ENCODE results near the gene GALE.

The GALE gene

DNA sequence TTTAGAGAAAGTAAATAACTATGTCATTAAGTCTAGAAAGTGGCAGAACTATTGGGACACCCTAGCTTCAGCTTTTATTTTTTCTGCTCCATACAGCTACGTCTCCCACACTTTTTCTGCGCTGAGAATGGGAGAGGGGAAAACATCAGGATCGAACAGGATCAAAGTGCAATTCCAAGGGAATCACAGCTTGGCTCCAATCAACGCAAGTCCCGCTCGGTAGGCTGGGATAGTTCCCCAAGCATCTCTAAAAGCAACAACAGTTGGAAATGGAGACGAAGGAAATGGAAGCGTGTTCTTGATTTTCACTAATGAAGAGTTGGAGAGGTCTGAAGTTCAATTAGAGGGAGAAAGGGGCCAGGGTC is 24.1 kb upstream of the GALE start:
- H3K9me3 ChIP-seq (ENCODE audit: insufficient read depth, low read length), result no peaks in the 10 kb centered on the region
- no peak for DNase-seq (ENCODE audit: low read depth, low spot score)

DNA sequence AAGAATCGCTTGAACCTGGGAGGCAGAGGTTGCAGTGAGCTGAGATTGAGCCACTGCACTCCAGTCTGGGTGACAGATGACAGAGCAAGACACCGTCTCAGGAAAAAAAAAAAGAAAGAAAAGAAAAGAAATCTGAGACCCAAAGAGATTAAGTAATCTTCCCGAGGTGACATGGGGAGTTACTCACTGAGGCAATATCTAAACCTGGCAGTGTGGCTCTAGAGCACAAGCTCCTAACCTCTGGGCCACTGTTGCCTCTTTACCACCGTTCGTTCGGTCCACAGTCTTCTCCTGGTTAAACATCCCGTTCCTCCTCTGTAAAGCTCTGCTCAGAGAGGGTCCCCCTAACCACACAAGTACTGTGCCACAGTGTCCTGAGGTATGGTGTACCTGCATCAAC is 23.2 kb upstream of the GALE start:
- Histone ChIP-seq H3K27me3 (ENCODE audit: insufficient read depth, insufficient read length) (no peaks in the 10 kb centered on the region), H3K9ac (ENCODE audit: insufficient read length, low read depth) (no peak overlapping the region), H3K9me3 (ENCODE audit: insufficient read depth, low read length) (no peaks in the 10 kb centered on the region), H3K4me1 (ENCODE audit: insufficient read depth, insufficient read length) (peaks cover 2% of the 10 kb centered on the region), H3K4me3 (ENCODE audit: insufficient read length, low read depth) (no peak overlapping the region), H3K36me3 (ENCODE audit: insufficient read depth, insufficient read length, low read length) (no peaks in the 10 kb centered on the region)
- DNase-seq (ENCODE audit: low read depth, low spot score), result no peak
- TF ChIP-seq YY1 (IDR thresholded peaks at IDR 0.05; ENCODE audit: insufficient read depth, insufficient read length) (no peak), SUZ12 (IDR thresholded peaks at IDR 0.05; ENCODE audit: extremely low read depth, insufficient read depth, insufficient read length) (no peak), ZNF274 (IDR thresholded peaks at IDR 0.05; ENCODE audit: low read depth, low read length) (no peak)

More for the DNA sequence above, 24.1 kb upstream of the GALE start:
- Histone ChIP-seq H3K4me3 (ENCODE audit: insufficient read length, low read depth) (peak overlapping the region; percentile 97), H3K36me3 (ENCODE audit: insufficient read depth, insufficient read length, low read length) (no peaks in the 10 kb centered on the region), H3K4me1 (ENCODE audit: insufficient read depth, insufficient read length) (peaks cover 2% of the 10 kb centered on the region), H3K9ac (ENCODE audit: insufficient read length, low read depth) (peak overlapping the region; percentile 98), H3K27me3 (ENCODE audit: insufficient read depth, insufficient read length) (no peaks in the 10 kb centered on the region)
- no peak for TF ChIP-seq ZNF274 (IDR thresholded peaks at IDR 0.05; ENCODE audit: low read depth, low read length)
- no peak for TF ChIP-seq SUZ12 (IDR thresholded peaks at IDR 0.05; ENCODE audit: extremely low read depth, insufficient read depth, insufficient read length)
- no peak for TF ChIP-seq YY1 (IDR thresholded peaks at IDR 0.05; ENCODE audit: insufficient read depth, insufficient read length)

GRCh38 chr1:23817633-23818032 is 17.1 kb upstream of the GALE start:
- TF ChIP-seq ZNF274 (IDR thresholded peaks at IDR 0.05; ENCODE audit: low read depth, low read length), result no peak
- no peak for DNase-seq (ENCODE audit: low read depth, low spot score)
- H3K36me3 ChIP-seq (ENCODE audit: insufficient read depth, insufficient read length, low read length), result peaks cover 9% of the 10 kb centered on the region
- no peaks in the 10 kb centered on the region for H3K27me3 ChIP-seq (ENCODE audit: insufficient read depth, insufficient read length)
- H3K4me3 ChIP-seq (ENCODE audit: insufficient read length, low read depth), result no peak overlapping the region
- H3K9me3 ChIP-seq (ENCODE audit: insufficient read depth, low read length), result no peaks in the 10 kb centered on the region
- H3K9ac ChIP-seq (ENCODE audit: insufficient read length, low read depth), result no peak overlapping the region
- H3K4me1 ChIP-seq (ENCODE audit: insufficient read depth, insufficient read length), result peaks cover 3% of the 10 kb centered on the region

- H3K9ac ChIP-seq (ENCODE audit: insufficient read length, low read depth), result no peak overlapping the region
- H3K36me3 ChIP-seq (ENCODE audit: insufficient read depth, insufficient read length, low read length), result peaks cover 9% of the 10 kb centered on the region
- no peaks in the 10 kb centered on the region for H3K27me3 ChIP-seq (ENCODE audit: insufficient read depth, insufficient read length)
- H3K4me3 ChIP-seq (ENCODE audit: insufficient read length, low read depth), result no peak overlapping the region
- no peak for DNase-seq (ENCODE audit: low read depth, low spot score)
- no peaks in the 10 kb centered on the region for H3K9me3 ChIP-seq (ENCODE audit: insufficient read depth, low read length)
- peaks cover 3% of the 10 kb centered on the region for H3K4me1 ChIP-seq (ENCODE audit: insufficient read depth, insufficient read length)
- TF ChIP-seq SUZ12 (IDR thresholded peaks at IDR 0.05; ENCODE audit: extremely low read depth, insufficient read depth, insufficient read length), result no peak
- no peak for TF ChIP-seq ZNF274 (IDR thresholded peaks at IDR 0.05; ENCODE audit: low read depth, low read length)
- TF ChIP-seq YY1 (IDR thresholded peaks at IDR 0.05; ENCODE audit: insufficient read depth, insufficient read length), result no peak
These were observed 16.4 kb upstream of the GALE start for GRCh38 chr1:23816906-23817305.

- H3K36me3 ChIP-seq (ENCODE audit: insufficient read depth, insufficient read length, low read length), result peaks cover 9% of the 10 kb centered on the region
These were observed 15.8 kb upstream of the GALE start for GRCh38 chr1:23816361-23816760.

GRCh38 chr1:23814016-23814415 is 13.5 kb upstream of the GALE start:
- Histone ChIP-seq H3K4me1 (ENCODE audit: insufficient read depth, insufficient read length) (peaks cover 5% of the 10 kb centered on the region), H3K36me3 (ENCODE audit: insufficient read depth, insufficient read length, low read length) (peaks cover 9% of the 10 kb centered on the region), H3K4me3 (ENCODE audit: insufficient read length, low read depth) (no peak overlapping the region), H3K9me3 (ENCODE audit: insufficient read depth, low read length) (no peaks in the 10 kb centered on the region), H3K9ac (ENCODE audit: insufficient read length, low read depth) (no peak overlapping the region), H3K27me3 (ENCODE audit: insufficient read depth, insufficient read length) (no peaks in the 10 kb centered on the region)
- no peak for TF ChIP-seq ZNF274 (IDR thresholded peaks at IDR 0.05; ENCODE audit: low read depth, low read length)
- no peak for TF ChIP-seq SUZ12 (IDR thresholded peaks at IDR 0.05; ENCODE audit: extremely low read depth, insufficient read depth, insufficient read length)
- TF ChIP-seq YY1 (IDR thresholded peaks at IDR 0.05; ENCODE audit: insufficient read depth, insufficient read length), result no peak
- no peak for DNase-seq (ENCODE audit: low read depth, low spot score)

More at GRCh38 chr1:23816361-23816760, 15.8 kb upstream of the GALE start:
- Histone ChIP-seq H3K9me3 (ENCODE audit: insufficient read depth, low read length) (no peaks in the 10 kb centered on the region), H3K4me1 (ENCODE audit: insufficient read depth, insufficient read length) (peaks cover 3% of the 10 kb centered on the region), H3K27me3 (ENCODE audit: insufficient read depth, insufficient read length) (no peaks in the 10 kb centered on the region), H3K4me3 (ENCODE audit: insufficient read length, low read depth) (no peak overlapping the region), H3K9ac (ENCODE audit: insufficient read length, low read depth) (no peak overlapping the region)
- no peak for TF ChIP-seq ZNF274 (IDR thresholded peaks at IDR 0.05; ENCODE audit: low read depth, low read length)
- no peak for DNase-seq (ENCODE audit: low read depth, low spot score)

DNA sequence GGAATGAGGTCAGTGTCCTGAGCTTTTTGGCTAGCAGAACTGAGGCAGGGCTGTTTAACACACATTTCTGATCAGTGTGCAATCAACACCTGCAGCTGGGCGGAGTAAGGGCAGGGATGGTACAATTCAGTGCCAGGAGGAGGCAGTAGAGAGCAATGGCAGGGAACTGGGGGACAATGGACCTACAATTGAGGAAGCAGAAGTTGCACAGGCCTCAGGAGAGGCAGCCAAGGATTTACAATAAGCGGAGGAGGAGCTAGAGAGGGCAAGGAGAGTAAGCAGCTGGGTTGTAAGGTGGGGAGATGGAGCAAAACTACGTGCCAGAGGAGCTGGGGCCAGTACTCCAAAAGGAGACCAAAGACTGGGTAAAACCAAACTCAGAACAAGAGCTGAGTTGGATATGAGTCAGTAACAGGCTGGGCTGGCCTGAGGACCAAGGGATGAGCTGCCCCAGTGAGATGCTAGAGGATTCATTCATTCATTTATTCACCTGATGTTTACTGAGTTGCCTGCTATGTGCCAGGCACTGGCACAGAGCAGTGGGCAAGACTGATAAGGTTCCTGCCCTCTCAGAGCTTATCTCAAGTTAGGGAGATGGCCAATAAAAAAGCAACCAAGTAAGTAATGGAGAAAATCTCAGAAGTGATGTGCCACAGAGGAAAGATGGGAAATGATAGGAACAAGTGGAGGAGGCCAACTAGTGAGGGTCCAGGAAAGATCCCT is 10.4 kb upstream of the GALE start:
- no peak for DNase-seq (ENCODE audit: low read depth, low spot score)
- no peak overlapping the region for H3K9ac ChIP-seq (ENCODE audit: insufficient read length, low read depth)
- TF ChIP-seq YY1 (IDR thresholded peaks at IDR 0.05; ENCODE audit: insufficient read depth, insufficient read length), result no peak
- TF ChIP-seq SUZ12 (IDR thresholded peaks at IDR 0.05; ENCODE audit: extremely low read depth, insufficient read depth, insufficient read length), result no peak
- TF ChIP-seq ZNF274 (IDR thresholded peaks at IDR 0.05; ENCODE audit: low read depth, low read length), result no peak
- H3K27me3 ChIP-seq (ENCODE audit: insufficient read depth, insufficient read length), result no peaks in the 10 kb centered on the region
- H3K9me3 ChIP-seq (ENCODE audit: insufficient read depth, low read length), result no peaks in the 10 kb centered on the region
- H3K36me3 ChIP-seq (ENCODE audit: insufficient read depth, insufficient read length, low read length), result no peaks in the 10 kb centered on the region
- H3K4me1 ChIP-seq (ENCODE audit: insufficient read depth, insufficient read length), result peaks cover 2% of the 10 kb centered on the region
- H3K4me3 ChIP-seq (ENCODE audit: insufficient read length, low read depth), result no peak overlapping the region

Measured in NT2/D1 (cell line).